ENCODE results near the gene MKRN1. TPM values are rescaled to one million over a fixed set of nuclear protein-coding genes. Genes with fewer than 3 reads are reported as not detected.

Gene MKRN1
- total and polyA plus RNA-seq, 2 of the 4 experiments (the other 2 are of a cell fraction): 47.2 to 83.0 TPM

GRCh38 chr7:140463111-140463510 lies 16.2 kb downstream of the MKRN1 start:
- ChIA-PET CTCF (no interaction called here), POLR2A (ENCODE audit: unreplicated experiment) (no interaction called here)
- Histone ChIP-seq H3K14ac (replicated peaks; ENCODE audit: low read depth, low read length) (no peak overlapping the region), H2AFZ (replicated peaks; ENCODE audit: low read length, poor library complexity) (no peak overlapping the region), H2BK5ac (ENCODE audit: low read depth, low read length, poor library complexity, severe bottlenecking) (no peak overlapping the region), H3K9me3 (ENCODE audit: control insufficient read depth, insufficient read depth, low read length) (no peaks in the 10 kb centered on the region), H4K8ac (ENCODE audit: low read depth in 2 of 2, low read length in 2 of 2) (no peak overlapping the region), H3K9ac (ENCODE audit: low read depth, low read length) (no peak overlapping the region), H2BK15ac (ENCODE audit: low read depth, low read length) (no peak overlapping the region), H3K36me3 (ENCODE audit: control insufficient read depth, insufficient read depth, low read length) (peaks cover 40% of the 10 kb centered on the region), H3K23ac (ENCODE audit: low read depth, low read length) (no peak overlapping the region), H3K79me1 (ENCODE audit: low read depth in 1 of 2, low read length in 2 of 2) (peaks cover 27 to 34% of the 10 kb centered on the region in 2 experiments), H4K91ac (ENCODE audit: insufficient read depth, low read depth, low read length) (no peak overlapping the region), H3K27ac (ENCODE audit: insufficient read depth, low read length) (no peak overlapping the region), H3K9me1 (ENCODE audit: insufficient read depth, low read length) (no peaks in the 10 kb centered on the region; the same call in 1 of the 2 replicates), H2BK20ac (ENCODE audit: low read depth, low read length) (no peak overlapping the region), H3K4me1 (ENCODE audit: control insufficient read depth, insufficient read depth, low read length) (no peaks in the 10 kb centered on the region), H3K27me3 (ENCODE audit: control insufficient read depth, insufficient read depth, low read length) (no peaks in the 10 kb centered on the region), H2AK9ac (replicated peaks; ENCODE audit: low read depth, low read length, poor library complexity) (no peak overlapping the region), H4K20me1 (ENCODE audit: insufficient read depth, low read length) (peaks cover 13% of the 10 kb centered on the region), H3K4me3 (ENCODE audit: insufficient read depth, low read depth, low read length) (no peak overlapping the region), H2AK5ac (ENCODE audit: low read depth, low read length) (no peak overlapping the region), H3K56ac (ENCODE audit: extremely low read depth, insufficient read depth, low read length) (no peak overlapping the region), H3K4ac (ENCODE audit: low read depth, low read length) (no peak overlapping the region), H4K5ac (ENCODE audit: low read depth, low read length) (no peak overlapping the region), H3K18ac (ENCODE audit: low read depth, low read length) (no peak overlapping the region), H2BK120ac (ENCODE audit: low read depth, low read length) (no peak overlapping the region), H3K4me2 (ENCODE audit: low read depth, low read length) (no peak overlapping the region)
- no TSS peak for BruUV-seq (replicated peaks)
- TF ChIP-seq POLR2A (IDR thresholded peaks at IDR 0.05; ENCODE audit: low read depth, low read length) (no peak), RAD21 (IDR thresholded peaks at IDR 0.05; ENCODE audit: low read length) (no peak)
- dilution Hi-C loops (cut with HindIII; ENCODE audit: low sequenced_read_pairs, unreplicated experiment) (no loop called here), in situ Hi-C loops (cut with MboI; ENCODE audit: low sequenced_read_pairs) (no loop called here), intact Hi-C loops (cut with micrococcal nuclease) (no loop called here)
- DNase-seq (no peak), ATAC-seq (ENCODE audit: low read depth) (no peak)
- no CpG with 5 or more reads among the region's 2 CpGs for WGBS, 2 experiments (ENCODE audit: extremely low coverage in 2 of 2, insufficient read length in 1 of 2)

Measured in IMR-90 (cell line).